ENCODE data around the gene KCNT2. TPM values are rescaled to one million over a fixed set of nuclear protein-coding genes. Genes with fewer than 3 reads are reported as not detected.
"Not testable (repeated sequence)": the region's sequence is repeated elsewhere in the genome, so short reads cannot be mapped to it uniquely, and the experiment has no call there.

Gene KCNT2
- total and polyA plus RNA-seq, 10 of the 15 experiments (the other 5 are each of a cell fraction or from before 2014, with no cell fraction given): not detected

DNA sequence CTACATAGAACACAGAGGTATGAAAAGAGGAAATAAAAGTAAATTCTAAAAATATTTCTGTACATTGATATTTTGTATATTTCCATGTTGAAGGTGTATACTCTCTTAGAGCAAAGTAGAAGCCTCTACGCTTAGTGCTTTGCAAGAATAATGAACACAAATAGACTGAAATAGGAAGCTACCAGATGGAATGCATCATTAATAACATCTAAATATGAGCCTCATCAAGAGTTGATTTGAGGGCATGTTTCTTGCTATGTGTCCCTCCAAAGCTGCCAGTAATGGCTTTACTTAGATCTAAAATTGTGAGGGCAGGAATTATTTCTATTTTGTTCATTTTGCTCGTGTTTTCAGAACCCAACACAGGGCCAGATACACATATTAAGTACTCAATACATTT, 94.4 kb downstream of the KCNT2 start (continued):
- TF ChIP-seq IKZF1 (conservative IDR thresholded peaks at IDR 0.05): no peak
- no peak for TF ChIP-seq HCFC1 (IDR thresholded peaks at IDR 0.05; ENCODE audit: low read length)
- TF ChIP-seq IRF5 (IDR thresholded peaks at IDR 0.05; ENCODE audit: borderline replicate concordance): no peak
- TF ChIP-seq ASH2L (IDR thresholded peaks at IDR 0.05; ENCODE audit: borderline replicate concordance, low read depth): no peak

DNA sequence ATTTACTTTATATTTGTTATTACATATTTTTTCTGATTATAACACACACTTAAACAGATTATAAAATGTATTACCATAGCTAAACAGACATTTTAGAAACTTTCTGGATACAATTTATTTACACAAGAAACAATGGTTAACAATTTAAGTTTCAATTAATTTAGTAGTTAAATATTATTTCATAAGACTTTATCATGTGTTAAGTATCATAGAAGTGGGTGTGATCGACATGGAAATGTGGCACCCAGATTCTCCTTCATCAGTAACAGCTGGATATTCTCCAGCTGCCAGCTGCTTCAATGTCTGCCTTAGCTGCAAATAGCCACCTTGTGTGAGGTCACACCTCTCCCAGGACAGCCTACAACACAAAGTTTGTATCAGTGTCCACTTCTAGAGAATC, 97.8 kb downstream of the KCNT2 start:
- TF ChIP-seq POLR2AphosphoS5 (IDR thresholded peaks at IDR 0.05; ENCODE audit: low read length) (no peak), RFX5 (IDR thresholded peaks at IDR 0.05; ENCODE audit: low read depth, low read length) (no peak), PAX8 (IDR thresholded peaks at IDR 0.05) (no peak), TAF1 (IDR thresholded peaks at IDR 0.05; ENCODE audit: borderline replicate concordance, low read depth, low read length) (no peak), SREBF2 (IDR thresholded peaks at IDR 0.05; ENCODE audit: low read length) (no peak), ZNF217 (IDR thresholded peaks at IDR 0.05) (no peak), MYC (IDR thresholded peaks at IDR 0.05; ENCODE audit: insufficient read depth, insufficient read length, insufficient replicate concordance, low read length, severe bottlenecking) (no peak), TCF7 (IDR thresholded peaks at IDR 0.05; ENCODE audit: borderline replicate concordance) (no peak), TARDBP (IDR thresholded peaks at IDR 0.05; ENCODE audit: borderline replicate concordance) (no peak), RAD51 (IDR thresholded peaks at IDR 0.05) (no peak)
- no peaks in the 10 kb centered on the region for H3K4me1 ChIP-seq (ENCODE audit: control insufficient read depth, insufficient read depth, low read length)
- no peak for FAIRE-seq
- H3K27ac ChIP-seq (ENCODE audit: control insufficient read depth, insufficient read depth): no peak overlapping the region
- ChIA-PET CTCF (interaction anchor here (0.6 kb wide), 1 partner anchor 556 kb away, joined by 3 read pairs; no protein-coding TSS in a partner anchor), SMC1A (ENCODE audit: uncharacterized antibody, unreplicated experiment) (interaction anchor here (0.9 kb wide), 1 partner anchor 15 kb away, joined by 3 read pairs; no protein-coding TSS in a partner anchor), POLR2A (no interaction called here), RAD21 (ENCODE audit: unreplicated experiment) (no interaction called here)
- intact Hi-C loops (cut with micrococcal nuclease; ENCODE audit: unreplicated experiment): no loop called here
- no peak overlapping the region for H2AFZ ChIP-seq (ENCODE audit: control insufficient read depth, low read depth, low read length)
- 13% methylated on average over 1 of the region's 1 CpG for WGBS (ENCODE audit: insufficient coverage, insufficient replicate concordance, low lambda C conversion rate, missing lambda C conversion rate)
- no peaks in the 10 kb centered on the region for H3K36me3 ChIP-seq (ENCODE audit: control insufficient read depth in 2 of 2, insufficient read depth in 2 of 2, low read length in 1 of 2)
- H3K79me2 ChIP-seq (ENCODE audit: control insufficient read depth, insufficient read depth, low read length): no peaks in the 10 kb centered on the region
- no peak for DNase-seq (ENCODE audit: low read depth, low spot score)
- no peak overlapping the region for H3K4me2 ChIP-seq (ENCODE audit: control insufficient read depth, insufficient read depth)
- no peak for ATAC-seq
- H4K20me1 ChIP-seq (ENCODE audit: control insufficient read depth, insufficient read depth): no peaks in the 10 kb centered on the region
- H3K9me3 ChIP-seq (replicated peaks; ENCODE audit: control insufficient read depth, insufficient read depth, low read length): no peaks in the 10 kb centered on the region
- BruUV-seq (replicated peaks): no TSS peak
- H3K9ac ChIP-seq (ENCODE audit: control insufficient read depth, insufficient read depth, low read length): no peak overlapping the region
- H3K4me3 ChIP-seq: no peak overlapping the region
- no peaks in the 10 kb centered on the region for H3K27me3 ChIP-seq (replicated peaks in 1 of 2; ENCODE audit: control insufficient read depth in 2 of 2, insufficient read depth in 2 of 2, low read length in 1 of 2)
- in situ Hi-C loops (cut with MboI): no loop called here

- CTCF ChIA-PET; H2AFZ ChIP-seq (ENCODE audit: control insufficient read depth, low read depth, low read length); H3K36me3 ChIP-seq (ENCODE audit: control insufficient read depth in 2 of 2, insufficient read depth in 2 of 2, low read length in 1 of 2); BruUV-seq (replicated peaks); FAIRE-seq; in situ Hi-C loops (cut with MboI); H3K4me1 ChIP-seq (ENCODE audit: control insufficient read depth, insufficient read depth, low read length); intact Hi-C loops (cut with micrococcal nuclease; ENCODE audit: unreplicated experiment); H3K27ac ChIP-seq (ENCODE audit: control insufficient read depth, insufficient read depth); RAD21 ChIA-PET (ENCODE audit: unreplicated experiment); SMC1A ChIA-PET (ENCODE audit: uncharacterized antibody, unreplicated experiment); H4K20me1 ChIP-seq (ENCODE audit: control insufficient read depth, insufficient read depth); H3K9ac ChIP-seq (ENCODE audit: control insufficient read depth, insufficient read depth, low read length); H3K79me2 ChIP-seq (ENCODE audit: control insufficient read depth, insufficient read depth, low read length); H3K27me3 ChIP-seq (replicated peaks in 1 of 2; ENCODE audit: control insufficient read depth in 2 of 2, insufficient read depth in 2 of 2, low read length in 1 of 2); ATAC-seq; H3K4me2 ChIP-seq (ENCODE audit: control insufficient read depth, insufficient read depth); H3K9me3 ChIP-seq (replicated peaks; ENCODE audit: control insufficient read depth, insufficient read depth, low read length); POLR2A ChIA-PET; H3K4me3 ChIP-seq; DNase-seq (ENCODE audit: low read depth, low spot score): not testable (repeated sequence)
- whole genome bisulfite sequencing (ENCODE audit: insufficient coverage, insufficient replicate concordance, low lambda C conversion rate, missing lambda C conversion rate): no CpG with 5 or more reads among the region's 1 CpG
These were observed 104.0 kb downstream of the KCNT2 start for GRCh38 chr1:196504224-196504623.

All from GM12878 (cell line).